SK-N-MC (cell line): ENCODE results near the gene PARG.

ENCODE experiments used
- EZH2 ChIP-seq: fragments of 200-600 bp; sonication (generic); IDR thresholded peaks from one replicate; pipeline ENCODE4 v1.6.1; 2017; ENCODE audit warnings: antibody characterized with exemption
- POLR2AphosphoS5 ChIP-seq: IDR thresholded peaks from 2 replicates; pipeline ENCODE4 v1.6.1; 2012; ENCODE audit warnings: mild to moderate bottlenecking, low read depth, low read length, borderline replicate concordance

- TF ChIP-seq EZH2 (no peak), POLR2AphosphoS5 (no peak)
Observed at GRCh38 chr10:49844775-49845595, 96.8 kb downstream of the PARG start.
